Measurements from ENCODE around the gene IGFBP3.

- TF ChIP-seq TAF1 (IDR thresholded peaks at IDR 0.05; ENCODE audit: borderline replicate concordance, low read depth, low read length) = no peak
- no peak for TF ChIP-seq POLR2A (IDR thresholded peaks at IDR 0.05; ENCODE audit: low read depth, low read length)
Observed at GRCh38 chr7:45881280-45881758, 39.8 kb downstream of the IGFBP3 start.
